NK-92 (cell line): ENCODE data around the gene METTL2A.
"Not testable (repeated sequence)": the region's sequence is repeated elsewhere in the genome, so short reads cannot be mapped to it uniquely, and the experiment has no call there.

Experiments used
- DNase-seq: peaks from one replicate; lab custom pipeline; 2025; ENCODE audit not compliant: unreplicated experiment; lab: John Stamatoyannopoulos, UW

Gene METTL2A

DNA sequence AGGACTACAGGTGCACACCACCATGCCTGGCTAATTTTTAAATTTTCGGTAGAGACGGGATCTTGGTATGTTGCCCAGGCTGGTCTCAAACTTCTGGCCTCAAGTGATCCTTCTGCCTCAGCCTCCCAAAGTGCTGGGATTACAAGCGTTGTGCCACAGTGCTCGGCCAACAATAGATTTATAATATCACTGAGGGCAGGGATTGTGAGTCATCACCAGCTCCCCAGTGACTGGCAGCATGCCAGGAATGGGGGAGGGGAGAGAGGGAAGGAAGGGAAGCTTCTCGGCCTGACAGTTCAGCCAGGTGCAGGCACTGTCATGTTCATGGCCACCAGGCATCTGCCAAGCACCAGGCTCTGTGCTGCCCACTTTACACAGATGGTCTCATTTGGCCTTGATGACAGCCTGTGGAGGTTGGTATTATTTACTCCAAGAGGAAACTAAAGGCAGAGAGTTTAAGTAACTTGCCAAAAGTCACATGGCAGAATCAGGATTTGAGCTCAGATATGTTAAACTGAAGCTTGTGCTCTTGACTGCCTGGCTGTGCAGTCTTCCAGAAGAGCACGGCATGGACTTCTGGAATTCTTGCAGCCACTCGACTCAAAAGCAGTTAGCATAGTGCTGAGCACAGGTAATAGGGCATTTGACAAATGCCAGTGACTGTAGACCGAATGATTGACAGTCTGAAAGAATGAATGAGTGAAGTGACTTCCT lies 47.1 kb downstream of the METTL2A start:
- DNase-seq = not testable (repeated sequence)

DNA sequence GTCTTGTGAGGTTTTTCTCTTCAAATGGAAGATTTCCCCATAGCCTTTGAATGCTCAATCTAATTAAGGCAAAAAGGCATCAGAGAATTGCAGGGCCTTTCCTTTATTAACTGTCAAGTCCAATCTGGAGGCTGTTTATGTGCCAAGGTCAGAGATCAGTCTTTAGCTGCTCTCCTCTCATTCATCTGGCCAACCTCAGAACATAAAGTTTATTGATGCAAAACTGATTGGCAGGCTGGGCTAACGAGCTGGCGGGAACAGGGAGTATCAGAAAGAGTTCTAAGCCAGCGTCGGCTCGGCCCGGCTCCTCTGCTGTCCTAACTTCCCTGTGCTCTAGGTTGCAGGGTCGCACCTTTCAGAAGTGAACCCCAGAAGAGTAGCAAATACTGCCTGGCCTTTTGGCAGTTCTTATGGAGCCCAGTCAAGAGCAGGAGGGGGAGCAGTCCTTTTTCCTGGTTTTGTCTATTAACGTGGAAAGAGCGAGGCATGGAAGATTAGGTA lies 47.7 kb downstream of the METTL2A start:
- not testable (repeated sequence) for DNase-seq

- not testable (repeated sequence) for DNase-seq
Observed at GRCh38 chr17:62473030-62473982, 49.6 kb downstream of the METTL2A start.

DNA sequence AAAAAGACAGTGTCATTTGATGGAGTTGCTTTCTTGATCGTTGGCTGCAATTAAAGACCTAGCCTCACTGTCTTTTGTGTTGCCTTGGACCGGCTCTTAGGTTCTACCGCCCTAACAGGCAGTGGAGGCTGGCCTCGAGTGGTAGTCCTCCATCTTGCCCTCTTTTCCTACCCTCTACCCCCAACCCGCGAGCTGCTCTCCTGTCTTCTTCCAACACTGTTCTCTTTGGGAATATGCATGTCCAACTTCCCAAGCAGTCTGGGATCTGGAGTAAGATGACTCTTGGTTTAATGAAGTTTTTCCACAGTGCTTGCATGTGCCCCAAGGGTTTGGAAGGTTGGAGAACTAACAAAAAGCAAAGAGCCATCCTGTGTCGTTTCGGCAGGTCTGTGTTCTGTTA lies 53.4 kb downstream of the METTL2A start:
- not testable (repeated sequence) for DNase-seq

DNA sequence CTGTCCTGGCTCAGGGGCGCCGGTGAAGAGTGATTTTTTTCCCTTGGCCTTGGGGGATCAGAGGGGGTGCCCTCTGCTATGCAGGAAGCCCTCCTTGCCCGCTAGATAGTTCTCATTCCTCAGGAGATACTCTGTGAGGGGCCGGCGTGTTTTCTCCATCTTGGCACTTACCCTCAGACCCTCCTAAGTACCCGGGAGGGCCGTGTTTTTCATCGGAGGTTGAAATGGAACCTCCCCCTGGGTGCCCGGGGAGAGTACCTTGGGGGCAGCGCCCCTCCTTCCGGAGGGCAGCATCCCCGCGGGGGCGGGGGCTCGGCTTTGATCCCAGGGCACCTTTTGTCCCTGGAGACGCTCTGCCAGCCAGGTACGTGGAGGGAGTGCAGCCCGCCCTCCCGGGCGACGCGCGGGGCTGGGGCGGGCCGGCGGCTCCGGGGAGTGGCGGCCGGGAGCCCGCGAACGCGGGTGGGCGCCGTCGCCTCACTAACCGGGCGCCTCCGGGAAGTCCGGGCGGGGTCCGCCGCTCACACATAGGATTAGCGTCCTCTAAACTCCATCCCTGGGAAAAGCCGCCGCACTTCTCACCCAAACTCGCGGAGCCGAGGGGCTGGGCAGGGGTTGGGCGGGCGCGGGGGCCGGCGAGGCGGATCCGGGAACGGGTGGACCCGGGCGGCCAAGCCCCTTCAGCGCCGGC lies 54.2 kb downstream of the METTL2A start:
- DNase-seq = not testable (repeated sequence)

DNA sequence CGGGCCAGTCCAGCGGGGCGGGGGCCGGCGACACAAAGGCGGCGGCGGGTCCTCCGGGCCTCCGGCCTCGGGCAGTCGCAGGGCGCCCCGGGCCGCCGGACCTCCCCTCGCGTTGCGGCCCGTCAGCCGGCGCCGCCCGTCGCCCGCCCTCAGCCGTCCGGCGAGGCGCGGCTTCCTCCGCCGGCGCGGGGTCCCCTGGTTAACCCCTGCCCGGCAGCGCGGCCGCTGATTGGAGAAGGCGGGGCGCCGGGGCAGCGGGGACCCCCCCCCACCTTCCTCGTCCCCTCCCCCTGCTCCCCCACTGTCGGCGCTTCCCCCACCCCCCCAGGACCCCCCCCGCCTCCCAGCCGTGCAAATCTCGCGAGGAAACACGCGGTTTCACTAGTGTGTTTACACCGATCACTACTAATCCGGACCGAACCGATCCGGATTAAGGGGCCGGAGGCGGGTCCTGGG lies 54.8 kb downstream of the METTL2A start, which contains the start of gene TLK2:
Gene TLK2, plus strand, starts transcription at position 402 of the 456 bp plus-strand sequence. CDS start 2,301 bp downstream, outside the sequence.
- DNase-seq = no peak

DNA sequence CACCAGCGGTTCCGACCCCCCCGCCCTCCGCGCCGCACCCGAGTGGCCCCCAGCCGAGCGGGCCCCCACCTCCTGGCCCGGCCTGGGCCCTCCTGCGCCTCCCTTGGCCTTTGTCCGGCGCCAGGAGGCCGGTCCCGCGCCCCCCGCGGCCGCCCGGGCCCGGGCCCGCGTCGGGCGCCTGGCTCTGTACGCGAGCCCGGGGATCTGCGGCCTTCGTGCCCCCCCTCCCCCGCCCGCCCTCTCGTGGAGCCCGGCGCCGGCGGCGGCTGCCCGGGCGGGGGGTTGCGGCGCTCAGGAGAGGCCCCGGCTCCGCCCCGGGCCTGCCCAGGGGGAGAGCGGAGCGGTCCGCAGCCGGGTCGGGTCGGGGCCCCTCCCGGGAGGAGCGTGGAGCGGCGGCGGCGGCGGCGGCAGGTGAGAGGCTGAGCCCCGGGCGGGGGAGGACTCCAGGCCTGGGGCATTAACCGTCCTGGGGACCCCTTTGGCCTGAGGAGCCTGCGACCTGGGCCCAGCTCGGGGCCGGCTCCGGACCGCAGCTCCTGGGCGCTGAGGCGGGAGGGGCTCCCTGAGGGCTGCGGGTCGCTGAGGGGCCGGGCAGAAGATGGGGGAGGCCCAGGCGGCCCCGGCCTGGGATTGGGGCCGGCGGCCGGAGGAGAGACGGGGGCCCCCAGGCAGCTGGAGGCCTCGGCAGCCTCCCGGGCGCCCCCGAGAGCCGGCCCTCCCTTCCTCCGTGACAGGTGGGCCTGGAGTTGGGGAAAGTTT lies 55.4 kb downstream of the METTL2A start:
- DNase-seq = not testable (repeated sequence)

DNA sequence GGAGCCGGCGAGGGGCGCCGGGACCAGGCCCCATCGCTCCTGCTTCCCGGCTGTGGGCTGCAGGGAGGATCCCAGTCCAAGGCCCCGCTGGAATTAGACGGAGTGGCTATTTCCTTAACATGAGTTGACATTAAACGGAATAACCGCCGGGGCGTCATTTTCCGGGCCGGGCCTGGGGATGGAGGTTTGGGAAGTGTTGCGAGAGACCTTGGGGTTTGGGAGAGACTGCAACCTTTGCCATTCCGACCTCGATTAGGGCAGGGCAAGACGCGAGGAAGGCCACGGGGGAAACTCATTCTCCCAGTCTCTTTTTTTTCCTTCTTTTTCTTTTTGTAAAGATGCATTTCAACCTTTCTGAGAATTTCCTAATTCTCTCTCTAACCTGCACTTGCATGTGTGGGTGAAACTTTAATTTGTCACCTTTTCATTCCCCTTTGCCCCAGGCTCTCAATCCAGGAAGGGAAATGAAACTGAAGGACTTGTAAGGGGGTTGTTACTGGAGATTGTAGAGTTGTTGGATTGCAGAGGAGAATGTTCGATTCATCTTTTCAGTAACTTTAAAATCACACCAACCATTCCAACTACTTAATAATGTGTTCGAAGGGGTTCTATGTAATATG lies 56.1 kb downstream of the METTL2A start:
- DNase-seq = not testable (repeated sequence)

- DNase-seq = not testable (repeated sequence)
Observed at GRCh38 chr17:62482553-62482952, 58.9 kb downstream of the METTL2A start.

GRCh38 chr17:62490990-62491389 lies 67.3 kb downstream of the METTL2A start:
- DNase-seq = not testable (repeated sequence)

GRCh38 chr17:62493049-62493655 lies 69.5 kb downstream of the METTL2A start:
- not testable (repeated sequence) for DNase-seq

GRCh38 chr17:62494073-62494472 lies 70.4 kb downstream of the METTL2A start:
- DNase-seq = not testable (repeated sequence)

GRCh38 chr17:62496344-62496743 lies 72.6 kb downstream of the METTL2A start:
- DNase-seq = not testable (repeated sequence)

- not testable (repeated sequence) for DNase-seq
Observed at GRCh38 chr17:62498796-62499195, 75.1 kb downstream of the METTL2A start.
